Rectal smooth muscle tissue (tissue), 1 donor: Measurements from ENCODE around the gene RFWD3.

Source experiments
- H3K27ac ChIP-seq: one replicate; pipeline ENCODE4 v1.7.0; 2013; ENCODE audit warnings: low read depth, low read length, inconsistent platforms
- H3K27me3 ChIP-seq: one replicate; pipeline ENCODE4 v1.7.0; 2013; ENCODE audit warnings: low read length; ENCODE audit not compliant: control insufficient read depth, insufficient read depth
- H3K36me3 ChIP-seq: one replicate; pipeline ENCODE4 v1.7.0; 2013; ENCODE audit warnings: low read length; ENCODE audit not compliant: control insufficient read depth, insufficient read depth
- H3K4me1 ChIP-seq: one replicate; pipeline ENCODE4 v1.7.0; 2013; ENCODE audit warnings: low read length; ENCODE audit not compliant: control insufficient read depth, insufficient read depth
- H3K4me3 ChIP-seq: one replicate; pipeline ENCODE4 v1.7.0; 2013; ENCODE audit warnings: low read length
- H3K9ac ChIP-seq: one replicate; pipeline ENCODE4 v1.7.0; 2013; ENCODE audit warnings: low read length

Gene RFWD3

DNA sequence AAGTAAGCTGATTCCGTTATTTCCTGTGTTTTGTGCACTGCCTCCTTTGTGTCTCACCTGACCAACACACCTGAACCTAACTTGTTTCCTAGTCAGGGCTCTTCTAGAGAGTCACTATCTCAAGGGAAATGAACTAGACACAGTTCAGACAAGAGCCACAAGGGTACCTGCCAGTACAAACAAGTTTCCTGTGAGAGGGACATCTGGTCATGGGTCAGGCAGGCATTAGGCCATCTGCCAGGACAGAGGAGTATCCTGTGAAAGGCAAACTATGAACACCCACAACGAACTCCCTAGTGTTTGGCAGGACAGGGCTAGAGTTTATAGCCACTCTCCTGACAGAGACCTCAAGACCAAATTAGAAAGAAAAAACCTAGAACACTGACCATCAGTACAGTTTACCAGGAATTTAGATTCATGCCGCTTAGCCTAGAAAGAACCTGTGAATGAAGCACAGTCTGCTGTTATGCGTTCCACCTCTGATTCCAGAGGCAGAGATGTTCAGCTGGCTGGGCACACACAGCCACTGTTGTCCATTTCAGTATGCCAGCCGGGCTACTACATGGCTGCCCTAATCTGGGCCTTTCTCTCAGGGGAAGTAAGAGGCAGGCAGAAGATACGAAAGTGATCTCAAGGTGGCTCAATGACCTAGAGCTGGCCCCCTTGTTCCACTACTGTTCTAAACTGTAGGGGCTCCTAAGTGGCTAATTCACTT, 39.0 kb downstream of the RFWD3 start:
- Histone ChIP-seq H3K27ac (no peak overlapping the region), H3K9ac (no peak overlapping the region), H3K36me3 (peaks cover 39% of the 10 kb centered on the region), H3K27me3 (no peaks in the 10 kb centered on the region), H3K4me3 (no peak overlapping the region), H3K4me1 (no peaks in the 10 kb centered on the region)

DNA sequence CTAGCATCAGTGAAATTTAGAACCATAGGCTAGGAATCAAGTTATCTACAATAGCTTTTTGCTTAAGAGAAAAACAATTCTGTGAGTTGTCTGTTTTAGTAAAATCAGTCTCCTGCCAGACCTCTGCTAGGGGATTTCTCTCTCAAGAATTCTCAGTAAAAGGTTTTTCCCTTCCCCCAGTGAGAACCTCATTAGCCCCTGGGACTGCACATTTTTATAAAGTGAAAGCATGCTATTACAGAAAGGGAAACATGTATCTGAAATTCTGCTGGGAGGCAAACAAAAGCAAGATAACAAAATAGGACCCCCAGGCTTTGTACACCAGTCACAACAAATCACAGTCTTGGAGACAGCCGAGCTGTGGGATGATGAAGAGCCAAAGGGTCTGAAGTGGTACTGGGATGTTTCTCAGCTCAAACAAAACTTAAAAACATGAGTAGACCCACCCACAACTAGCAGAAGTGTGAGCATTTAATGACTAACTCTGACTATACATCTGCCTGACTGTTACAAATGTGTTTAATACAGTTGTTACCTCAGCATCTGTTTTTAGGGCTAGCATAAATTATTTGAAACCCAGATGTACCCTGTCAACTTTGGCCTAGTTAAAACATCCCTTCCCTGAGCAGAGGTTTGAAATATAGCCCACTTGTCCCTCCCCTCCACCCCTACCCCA, 39.8 kb downstream of the RFWD3 start:
- H3K27me3 ChIP-seq, result no peaks in the 10 kb centered on the region
- H3K27ac ChIP-seq, result no peak overlapping the region
- no peak overlapping the region for H3K4me3 ChIP-seq
- H3K4me1 ChIP-seq, result no peaks in the 10 kb centered on the region
- H3K9ac ChIP-seq, result no peak overlapping the region
- peaks cover 41% of the 10 kb centered on the region for H3K36me3 ChIP-seq

DNA sequence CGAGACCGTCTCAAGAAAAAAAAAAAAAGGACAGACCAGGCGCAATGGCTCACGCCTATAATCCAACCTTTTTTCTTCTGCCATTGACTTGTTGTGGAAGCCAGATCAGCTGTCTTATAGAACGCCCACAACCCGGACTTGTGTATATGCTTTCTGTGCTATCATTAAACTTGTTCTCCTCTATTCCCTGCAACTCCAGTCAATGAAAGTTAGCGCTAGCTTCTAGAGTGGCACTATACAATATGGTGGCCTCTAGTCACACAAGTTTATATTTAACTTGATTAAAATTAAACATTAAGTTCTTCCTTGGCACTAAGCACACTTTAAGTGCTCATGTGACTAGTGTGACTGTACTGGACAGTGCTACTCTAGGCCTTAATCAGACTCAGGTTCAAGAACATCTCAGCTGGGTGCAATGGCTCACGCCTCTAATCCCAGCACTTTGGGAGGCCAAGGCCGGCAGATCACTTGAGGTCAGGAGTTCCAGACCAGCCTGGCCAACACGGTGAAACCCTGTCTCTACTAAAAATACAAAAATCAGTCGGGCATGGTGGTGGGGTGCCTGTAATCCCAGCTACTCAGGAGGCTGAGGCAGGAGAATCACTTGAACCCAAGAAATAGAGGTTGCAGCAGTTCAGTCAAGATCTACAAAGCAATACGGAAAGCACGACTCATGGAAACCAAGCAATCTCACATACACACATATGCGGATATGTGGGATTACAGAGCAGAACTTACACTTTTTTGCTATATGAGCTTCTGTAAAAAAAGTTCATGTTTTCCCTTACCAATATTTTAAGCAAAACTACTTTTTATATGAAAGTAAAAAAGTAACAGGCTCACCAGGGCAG, 41.0 kb downstream of the RFWD3 start:
- Histone ChIP-seq H3K9ac (no peak overlapping the region), H3K4me1 (no peaks in the 10 kb centered on the region), H3K36me3 (peaks cover 33% of the 10 kb centered on the region), H3K27ac (no peak overlapping the region), H3K4me3 (no peak overlapping the region), H3K27me3 (no peaks in the 10 kb centered on the region)

DNA sequence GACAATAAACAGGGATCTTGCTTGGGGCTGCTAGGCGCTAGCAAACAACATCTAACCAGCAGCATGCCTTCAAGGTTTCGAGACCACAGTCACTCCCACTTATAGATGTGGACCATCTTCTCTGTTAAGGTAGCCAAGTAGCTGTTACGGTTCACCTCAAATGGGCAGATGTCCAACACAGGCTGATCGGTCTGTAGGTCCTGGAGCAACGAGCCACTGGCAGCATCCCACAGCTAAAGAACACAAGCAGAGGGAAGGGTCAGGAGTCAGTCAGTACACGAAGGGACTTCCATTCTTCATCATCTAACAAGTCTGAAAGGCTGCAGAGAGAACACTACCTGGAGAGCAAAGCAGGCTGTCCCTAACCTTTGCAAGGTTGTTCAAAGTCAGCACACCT, 42.8 kb downstream of the RFWD3 start:
- no peak overlapping the region for H3K4me3 ChIP-seq
- H3K36me3 ChIP-seq, result peaks cover 30% of the 10 kb centered on the region
- no peak overlapping the region for H3K27ac ChIP-seq
- no peaks in the 10 kb centered on the region for H3K27me3 ChIP-seq
- H3K4me1 ChIP-seq, result no peaks in the 10 kb centered on the region
- no peak overlapping the region for H3K9ac ChIP-seq

DNA sequence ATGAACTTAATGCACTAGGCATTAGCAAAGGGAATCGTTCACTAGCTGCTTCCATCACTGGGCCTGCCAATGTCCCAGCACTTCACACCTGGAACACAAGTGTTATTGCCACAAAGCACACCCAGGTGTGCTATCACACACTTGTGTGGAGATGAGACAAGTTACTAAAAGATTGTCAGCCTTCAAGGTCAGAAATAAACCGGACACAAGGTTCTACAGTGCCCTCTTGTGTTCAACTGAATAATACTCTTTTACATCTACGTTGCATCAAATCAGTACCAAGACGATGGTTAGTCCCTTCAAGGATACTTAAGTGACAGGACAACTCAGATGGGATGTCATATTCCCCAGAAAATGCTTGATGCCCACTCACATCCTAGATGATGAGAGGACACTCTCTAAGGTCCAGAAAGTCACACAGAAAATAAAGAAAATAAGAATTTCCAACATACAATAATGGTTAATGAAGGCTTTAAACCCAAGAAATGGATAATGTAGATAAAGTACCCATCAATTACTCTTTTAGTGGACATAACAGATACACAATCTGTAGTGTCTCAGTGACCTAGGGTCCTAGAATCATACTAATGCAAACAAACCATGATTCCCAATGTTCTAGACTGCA, 43.4 kb downstream of the RFWD3 start:
- no peaks in the 10 kb centered on the region for H3K27me3 ChIP-seq
- no peak overlapping the region for H3K4me3 ChIP-seq
- no peak overlapping the region for H3K27ac ChIP-seq
- no peak overlapping the region for H3K9ac ChIP-seq
- H3K4me1 ChIP-seq, result no peaks in the 10 kb centered on the region
- H3K36me3 ChIP-seq, result peaks cover 28% of the 10 kb centered on the region

DNA sequence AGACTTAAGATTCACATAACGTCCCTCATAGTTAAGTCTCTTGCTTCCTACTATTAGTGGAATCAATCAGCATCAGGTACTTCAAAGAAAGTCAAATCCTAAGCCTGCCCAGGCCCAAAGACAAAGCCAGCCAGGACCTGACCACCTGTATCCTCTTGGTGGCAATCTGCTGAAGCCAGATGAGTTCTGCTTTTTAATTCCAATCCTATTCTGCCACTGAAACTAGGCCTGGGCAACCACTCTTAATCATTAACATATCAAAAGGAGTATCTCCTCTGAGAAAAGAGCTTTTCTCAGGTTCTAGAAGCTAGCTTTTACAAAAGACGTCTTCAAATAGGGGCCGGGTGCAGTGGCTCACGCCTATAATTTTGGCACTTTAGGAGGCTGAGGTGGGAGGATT, 44.7 kb downstream of the RFWD3 start:
- Histone ChIP-seq H3K9ac (no peak overlapping the region), H3K27me3 (no peaks in the 10 kb centered on the region), H3K27ac (no peak overlapping the region), H3K4me1 (no peaks in the 10 kb centered on the region), H3K36me3 (peaks cover 18% of the 10 kb centered on the region), H3K4me3 (no peak overlapping the region)

DNA sequence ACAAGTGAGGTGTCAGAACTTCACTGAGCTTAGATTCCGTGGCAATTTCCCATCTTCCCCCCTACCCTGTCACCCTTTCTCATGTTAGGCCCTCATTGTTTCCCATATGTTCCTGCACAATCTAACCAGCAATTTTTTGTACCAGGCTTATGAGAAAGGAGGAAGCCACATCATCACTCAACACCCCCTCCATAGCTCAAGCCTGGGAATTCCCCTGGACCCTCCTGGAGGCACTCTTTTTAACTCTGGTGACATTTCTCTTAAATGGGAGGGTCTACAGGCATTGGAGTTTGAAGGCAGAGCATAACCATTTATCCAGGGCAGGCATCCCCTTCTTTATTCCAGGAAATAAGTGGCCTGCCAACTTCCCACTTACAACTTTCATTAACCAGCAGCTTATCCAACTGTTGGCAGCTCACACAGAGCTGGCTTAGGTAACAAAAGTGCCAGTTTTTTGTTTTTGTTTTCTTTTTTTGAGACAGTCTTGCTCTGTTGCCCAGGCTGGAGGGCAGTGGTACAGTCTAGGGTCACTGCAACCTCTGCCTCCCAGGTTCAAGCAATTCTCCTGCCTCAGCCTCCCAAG, 49.4 kb downstream of the RFWD3 start:
- H3K9ac ChIP-seq, result no peak overlapping the region
- no peak overlapping the region for H3K4me3 ChIP-seq
- H3K36me3 ChIP-seq, result peaks cover 4% of the 10 kb centered on the region
- H3K27ac ChIP-seq, result no peak overlapping the region
- H3K4me1 ChIP-seq, result no peaks in the 10 kb centered on the region
- no peaks in the 10 kb centered on the region for H3K27me3 ChIP-seq

DNA sequence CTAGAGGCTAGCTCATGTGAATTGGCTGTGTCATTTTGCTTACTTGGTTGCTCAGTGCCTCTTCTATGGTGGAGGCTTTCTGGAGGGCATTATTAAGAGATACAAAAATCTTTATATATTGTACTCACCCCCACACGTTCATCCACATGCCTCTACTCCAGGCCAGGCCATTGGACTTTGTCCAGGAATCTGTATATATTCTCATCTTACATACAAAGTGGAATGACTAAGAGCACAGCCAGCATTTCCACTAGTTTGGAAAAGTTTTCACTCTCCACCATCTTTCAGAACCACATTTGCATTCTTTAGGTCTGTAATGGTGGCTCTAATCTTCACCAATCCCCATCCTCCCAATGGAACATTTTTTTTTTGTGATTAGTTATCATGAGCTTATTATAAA, 55.0 kb downstream of the RFWD3 start:
- Histone ChIP-seq H3K9ac (no peak overlapping the region), H3K27ac (no peak overlapping the region)

DNA sequence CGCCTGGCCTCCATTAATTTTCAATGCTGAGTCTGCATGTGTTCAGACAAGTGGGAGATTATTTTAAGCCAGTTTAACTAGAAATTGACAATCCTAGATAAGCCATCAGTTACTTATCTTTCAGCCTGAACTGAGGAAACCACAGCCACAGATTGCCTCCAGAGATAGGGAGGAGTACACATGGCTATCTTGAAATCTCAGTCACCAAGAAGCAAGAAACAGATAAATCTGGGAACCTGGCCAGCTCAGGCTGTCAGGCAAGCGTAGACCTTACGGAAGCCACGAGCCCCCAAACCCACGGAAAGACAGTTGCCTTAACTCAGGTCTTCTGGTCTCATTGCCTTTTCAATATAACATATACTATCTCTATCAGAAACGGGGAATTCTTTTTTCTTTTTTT, 57.7 kb downstream of the RFWD3 start:
- peaks cover 10% of the 10 kb centered on the region for H3K4me1 ChIP-seq
- H3K27ac ChIP-seq, result no peak overlapping the region
- H3K4me3 ChIP-seq, result no peak overlapping the region

More for the DNA sequence above, 55.0 kb downstream of the RFWD3 start:
- Histone ChIP-seq H3K4me3 (no peak overlapping the region), H3K27me3 (no peaks in the 10 kb centered on the region), H3K4me1 (peaks cover 7% of the 10 kb centered on the region), H3K36me3 (no peaks in the 10 kb centered on the region)

DNA sequence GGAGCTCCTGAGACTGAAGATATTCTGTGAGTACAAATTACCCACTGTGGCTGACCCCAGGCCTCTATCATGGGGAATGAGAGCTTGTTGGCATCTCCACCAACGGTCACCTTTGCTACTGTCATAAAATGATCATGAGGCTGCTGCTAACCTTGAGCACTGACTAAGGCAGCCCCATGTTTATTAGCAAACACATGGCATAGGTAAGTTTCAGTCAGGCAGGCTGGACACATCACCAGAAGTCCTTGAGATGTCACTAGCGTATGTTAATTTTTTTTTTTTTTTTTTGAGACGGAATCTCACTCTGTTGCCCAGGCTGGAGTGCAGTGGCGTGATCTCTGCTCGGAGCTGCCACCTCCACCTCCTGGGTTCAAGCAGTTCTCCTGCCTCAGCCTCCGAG, 58.3 kb downstream of the RFWD3 start:
- Histone ChIP-seq H3K4me3 (no peak overlapping the region), H3K4me1 (peaks cover 10% of the 10 kb centered on the region), H3K9ac (no peak overlapping the region), H3K27me3 (no peaks in the 10 kb centered on the region), H3K36me3 (no peaks in the 10 kb centered on the region), H3K27ac (no peak overlapping the region)

More for the DNA sequence above, 57.7 kb downstream of the RFWD3 start:
- H3K27me3 ChIP-seq, result no peaks in the 10 kb centered on the region
- H3K36me3 ChIP-seq, result no peaks in the 10 kb centered on the region
- no peak overlapping the region for H3K9ac ChIP-seq

DNA sequence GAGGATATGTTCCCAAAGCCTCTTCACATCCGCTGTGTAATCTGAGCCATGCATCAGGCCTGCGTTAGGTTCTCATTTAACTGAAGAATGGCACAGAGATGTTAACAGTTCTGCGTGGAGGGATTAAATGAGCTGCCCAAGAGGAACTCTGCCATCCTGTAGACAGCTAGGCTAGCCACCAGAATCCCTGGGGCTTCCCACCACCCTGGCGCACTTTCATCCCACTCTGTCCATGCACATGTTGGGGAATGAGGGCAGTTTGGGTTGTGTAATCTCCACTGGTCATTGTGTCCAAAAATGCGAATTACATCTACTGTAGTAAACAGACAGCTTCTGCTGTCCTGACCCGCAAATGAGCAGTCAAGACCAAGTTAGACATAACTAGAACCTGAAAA, 58.7 kb downstream of the RFWD3 start:
- Histone ChIP-seq H3K36me3 (no peaks in the 10 kb centered on the region), H3K4me3 (peak overlapping the region; percentile 95), H3K27ac (no peak overlapping the region), H3K9ac (peak overlapping the region; percentile 21), H3K4me1 (peaks cover 10% of the 10 kb centered on the region), H3K27me3 (no peaks in the 10 kb centered on the region)
